ENCODE measurements around the gene GSPT1.
A peak's percentile ranks its signal among the peaks of the same experiment; 100 is the strongest.

DNA sequence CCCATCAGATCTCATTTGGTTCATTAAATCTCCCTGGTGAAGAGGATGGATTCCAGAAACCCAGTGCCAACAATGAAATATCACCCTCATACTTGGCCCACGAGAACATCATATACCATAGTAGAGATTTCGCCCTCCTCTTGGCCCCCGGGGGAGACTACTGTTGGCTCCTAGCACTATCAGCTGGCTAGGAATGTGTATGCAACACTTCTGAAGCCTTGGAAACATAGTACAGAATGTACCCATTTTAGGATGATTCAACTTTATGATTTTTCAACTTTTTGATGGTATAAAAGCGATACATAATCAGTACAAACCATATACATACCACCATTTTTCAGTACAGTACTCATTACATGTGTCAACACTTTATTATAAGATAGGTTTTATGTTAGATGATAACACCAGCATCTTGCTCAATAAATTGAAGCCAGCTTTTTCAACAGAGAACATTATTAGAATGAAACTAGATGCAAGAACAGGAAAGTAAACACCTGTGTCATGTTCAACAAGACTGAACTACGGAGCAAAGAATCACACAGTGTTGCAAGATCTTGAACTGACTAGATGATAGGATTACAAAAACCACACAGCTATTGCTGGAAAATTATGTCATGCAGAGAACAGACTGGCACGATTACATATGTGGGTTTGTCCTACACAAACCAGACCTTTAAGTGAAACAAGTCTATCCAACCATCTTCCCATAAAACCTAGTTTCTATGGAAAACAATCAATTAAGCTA is 81.6 kb downstream of the GSPT1 start:
- TF ChIP-seq, protein P1, sequence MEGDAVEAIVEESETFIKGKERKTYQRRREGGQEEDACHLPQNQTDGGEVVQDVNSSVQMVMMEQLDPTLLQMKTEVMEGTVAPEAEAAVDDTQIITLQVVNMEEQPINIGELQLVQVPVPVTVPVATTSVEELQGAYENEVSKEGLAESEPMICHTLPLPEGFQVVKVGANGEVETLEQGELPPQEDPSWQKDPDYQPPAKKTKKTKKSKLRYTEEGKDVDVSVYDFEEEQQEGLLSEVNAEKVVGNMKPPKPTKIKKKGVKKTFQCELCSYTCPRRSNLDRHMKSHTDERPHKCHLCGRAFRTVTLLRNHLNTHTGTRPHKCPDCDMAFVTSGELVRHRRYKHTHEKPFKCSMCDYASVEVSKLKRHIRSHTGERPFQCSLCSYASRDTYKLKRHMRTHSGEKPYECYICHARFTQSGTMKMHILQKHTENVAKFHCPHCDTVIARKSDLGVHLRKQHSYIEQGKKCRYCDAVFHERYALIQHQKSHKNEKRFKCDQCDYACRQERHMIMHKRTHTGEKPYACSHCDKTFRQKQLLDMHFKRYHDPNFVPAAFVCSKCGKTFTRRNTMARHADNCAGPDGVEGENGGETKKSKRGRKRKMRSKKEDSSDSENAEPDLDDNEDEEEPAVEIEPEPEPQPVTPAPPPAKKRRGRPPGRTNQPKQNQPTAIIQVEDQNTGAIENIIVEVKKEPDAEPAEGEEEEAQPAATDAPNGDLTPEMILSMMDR (IDR thresholded peaks at IDR 0.05) = no peak
- TF ChIP-seq POLR2AphosphoS5 (IDR thresholded peaks at IDR 0.05) = peak; percentile 30

Data from prostate gland (tissue), 2 donors.